GM21390 (cell line): ENCODE measurements around the gene ANO9.

ENCODE experiments used
- ATAC-seq: cut with Tn5 transposase; IDR thresholded peaks from one replicate; pipeline ENCODE4 v1.9.1; 2021; ENCODE audit not compliant: unreplicated experiment

Gene ANO9

GRCh38 chr11:372809-373715 is 68.7 kb downstream of the ANO9 start:
- no peak for ATAC-seq

GRCh38 chr11:371716-372590 is 69.9 kb downstream of the ANO9 start:
- no peak for ATAC-seq

DNA sequence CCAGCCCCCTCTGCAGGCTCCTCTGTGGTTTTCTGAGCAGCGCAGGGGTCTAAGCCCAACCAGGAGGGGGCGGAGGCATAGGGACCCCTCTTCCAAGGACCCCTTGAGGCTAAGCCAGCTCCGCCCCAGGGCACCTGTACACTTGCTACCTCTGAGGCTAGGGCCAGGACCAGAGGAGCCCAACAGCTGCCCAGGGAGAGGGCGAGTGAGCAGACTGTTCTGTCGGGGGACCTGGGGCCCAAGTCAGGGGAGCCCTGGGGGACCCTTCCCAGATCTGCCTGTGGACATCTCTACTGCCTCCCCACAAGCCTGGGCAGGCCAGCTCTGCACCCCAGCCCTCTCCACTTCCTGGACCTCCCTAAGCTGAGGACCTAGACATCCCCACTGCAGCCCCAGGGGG is 70.8 kb downstream of the ANO9 start:
- no peak for ATAC-seq

GRCh38 chr11:370070-370941 is 71.5 kb downstream of the ANO9 start:
- no peak for ATAC-seq

DNA sequence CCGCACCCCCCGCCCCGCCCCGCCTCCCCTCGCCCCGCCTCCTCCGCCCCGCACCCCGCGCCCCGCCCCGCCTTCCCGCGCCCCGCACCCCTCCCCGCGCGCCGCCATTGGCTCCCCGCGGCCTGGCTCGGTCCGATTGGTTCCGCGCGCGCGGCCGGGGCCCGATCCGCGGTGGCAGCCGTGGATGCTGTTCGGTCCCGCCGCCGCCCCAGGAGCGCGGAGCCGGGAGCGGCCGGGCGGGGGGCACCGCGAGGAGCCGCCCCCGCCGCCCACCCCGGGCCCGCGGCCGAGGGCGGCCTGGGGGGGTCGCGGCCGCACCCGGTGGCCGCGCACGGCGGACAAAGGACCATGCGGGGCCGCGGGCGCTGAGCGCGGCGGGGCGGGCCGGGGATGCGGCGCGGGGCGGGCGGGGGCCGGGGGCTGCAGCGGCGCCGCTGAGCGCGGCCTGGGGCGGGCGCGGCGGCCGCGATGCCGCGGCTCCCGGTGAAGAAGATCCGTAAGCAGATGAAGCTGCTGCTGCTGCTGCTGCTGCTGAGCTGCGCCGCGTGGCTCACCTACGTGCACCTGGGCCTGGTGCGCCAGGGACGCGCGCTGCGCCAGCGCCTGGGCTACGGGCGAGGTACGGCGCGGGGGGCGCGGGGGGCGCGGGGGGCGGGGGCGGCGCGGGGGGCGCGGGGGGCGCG is 72.3 kb downstream of the ANO9 start, which contains the start of gene B4GALNT4:
B4GALNT4 (plus strand) TSS at position 164 of the 683 bp plus-strand sequence; CDS start at position 469, 305 bp downstream.
- no peak for ATAC-seq

DNA sequence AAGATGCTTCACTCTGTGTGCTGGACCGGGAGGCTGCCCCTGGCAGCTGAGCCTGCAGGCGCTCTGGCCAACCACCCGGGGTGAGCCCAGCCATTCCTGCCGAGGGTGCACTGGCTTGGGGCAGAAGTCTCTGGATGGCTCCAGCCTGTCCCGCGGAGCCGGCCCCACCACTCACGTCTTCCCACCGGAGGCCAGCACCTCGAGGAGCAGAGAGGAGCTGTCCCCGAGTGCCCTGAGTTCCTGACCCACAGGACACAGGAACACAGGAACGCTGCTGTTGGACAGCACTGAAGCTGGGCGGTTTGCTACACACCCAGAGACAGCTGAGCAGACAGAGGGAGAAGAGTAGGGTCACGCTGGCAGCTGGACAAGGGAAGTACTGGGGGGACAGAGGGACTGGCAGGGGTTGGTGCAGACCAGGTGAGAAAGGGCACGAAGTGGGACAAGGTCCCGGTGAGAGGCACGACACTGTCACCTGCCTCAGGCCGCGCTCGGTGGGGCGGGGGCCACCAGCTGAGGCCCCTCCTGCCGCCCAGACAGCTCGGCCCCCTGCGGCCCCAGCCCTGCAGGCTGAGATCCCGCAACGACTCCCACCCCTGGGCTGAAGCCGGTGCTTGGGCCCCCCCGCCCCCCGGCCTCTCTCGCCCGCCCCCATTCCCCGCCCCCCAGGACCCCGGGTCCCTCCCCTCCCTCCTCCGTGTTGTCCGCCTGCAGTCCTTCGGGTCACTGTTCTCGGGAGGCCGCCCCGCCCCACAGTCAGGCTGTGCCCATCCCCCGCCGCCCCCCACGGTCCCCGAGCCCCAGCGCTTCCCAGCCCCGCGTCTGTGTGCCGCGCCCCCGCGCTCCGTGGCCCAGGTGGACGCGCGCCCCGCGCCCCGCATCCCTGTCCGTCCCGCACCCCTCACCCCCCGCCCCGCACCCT is 73.1 kb downstream of the ANO9 start:
- no peak for ATAC-seq

- no peak for ATAC-seq
Measured at GRCh38 chr11:367956-368413, 73.8 kb downstream of the ANO9 start.
